ENCODE results near the gene IRF4. TPM values are rescaled to one million over a fixed set of nuclear protein-coding genes. Genes with fewer than 3 reads are reported as not detected.

IRF4 gene
- total and polyA plus RNA-seq, 12 donors = 0.04 to 3.6 (median 0.32) TPM; not detected in 1

DNA sequence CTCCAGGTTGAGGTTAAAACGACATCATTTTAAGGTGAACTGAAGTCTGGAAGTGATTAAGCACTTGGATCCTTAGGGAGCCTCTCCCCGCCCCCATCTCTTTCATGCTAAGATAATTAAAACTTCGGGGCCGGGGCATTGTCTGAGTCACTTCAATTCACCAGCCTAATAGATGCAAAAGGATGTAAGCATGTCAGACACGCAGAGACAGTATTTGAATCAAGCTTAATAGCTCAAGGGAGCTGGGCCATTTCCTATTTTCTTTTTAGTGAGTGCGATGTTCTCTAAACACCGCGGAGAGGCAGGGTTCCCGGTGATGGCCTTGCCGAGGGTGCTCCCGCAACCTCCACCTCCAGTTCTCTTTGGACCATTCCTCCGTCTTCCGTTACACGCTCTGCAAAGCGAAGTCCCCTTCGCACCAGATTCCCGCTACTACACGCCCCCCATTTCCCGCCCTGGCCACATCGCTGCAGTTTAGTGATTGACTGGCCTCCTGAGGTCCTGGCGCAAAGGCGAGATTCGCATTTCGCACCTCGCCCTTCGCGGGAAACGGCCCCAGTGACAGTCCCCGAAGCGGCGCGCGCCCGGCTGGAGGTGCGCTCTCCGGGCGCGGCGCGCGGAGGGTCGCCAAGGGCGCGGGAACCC lies 516 bp upstream of the IRF4 start:
- intact Hi-C loops (cut with DNase I) = no loop called here
- Histone ChIP-seq H3K4me1 (peaks cover 7 to 30% (median 25%) of the 10 kb centered on the region in 9 donors), H3K9me3 (no peaks in the 10 kb centered on the region), H3K4me3 (peak overlapping the region in 9 of 10 donors; percentile 21 to 59 (median 43)), H3K36me3 (no peaks in the 10 kb centered on the region), H3K27ac (no peak overlapping the region), H3K27me3 (peaks cover 32 to 100% (median 95%) of the 10 kb centered on the region in 7 donors)
- WGBS, 2 donors = 1% methylated on average over 44 of the region's 44 CpGs
- TF ChIP-seq, protein P1, sequence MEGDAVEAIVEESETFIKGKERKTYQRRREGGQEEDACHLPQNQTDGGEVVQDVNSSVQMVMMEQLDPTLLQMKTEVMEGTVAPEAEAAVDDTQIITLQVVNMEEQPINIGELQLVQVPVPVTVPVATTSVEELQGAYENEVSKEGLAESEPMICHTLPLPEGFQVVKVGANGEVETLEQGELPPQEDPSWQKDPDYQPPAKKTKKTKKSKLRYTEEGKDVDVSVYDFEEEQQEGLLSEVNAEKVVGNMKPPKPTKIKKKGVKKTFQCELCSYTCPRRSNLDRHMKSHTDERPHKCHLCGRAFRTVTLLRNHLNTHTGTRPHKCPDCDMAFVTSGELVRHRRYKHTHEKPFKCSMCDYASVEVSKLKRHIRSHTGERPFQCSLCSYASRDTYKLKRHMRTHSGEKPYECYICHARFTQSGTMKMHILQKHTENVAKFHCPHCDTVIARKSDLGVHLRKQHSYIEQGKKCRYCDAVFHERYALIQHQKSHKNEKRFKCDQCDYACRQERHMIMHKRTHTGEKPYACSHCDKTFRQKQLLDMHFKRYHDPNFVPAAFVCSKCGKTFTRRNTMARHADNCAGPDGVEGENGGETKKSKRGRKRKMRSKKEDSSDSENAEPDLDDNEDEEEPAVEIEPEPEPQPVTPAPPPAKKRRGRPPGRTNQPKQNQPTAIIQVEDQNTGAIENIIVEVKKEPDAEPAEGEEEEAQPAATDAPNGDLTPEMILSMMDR (IDR thresholded peaks at IDR 0.05) = no peak
- DNase-seq = no peak
- ATAC-seq = no peak

DNA sequence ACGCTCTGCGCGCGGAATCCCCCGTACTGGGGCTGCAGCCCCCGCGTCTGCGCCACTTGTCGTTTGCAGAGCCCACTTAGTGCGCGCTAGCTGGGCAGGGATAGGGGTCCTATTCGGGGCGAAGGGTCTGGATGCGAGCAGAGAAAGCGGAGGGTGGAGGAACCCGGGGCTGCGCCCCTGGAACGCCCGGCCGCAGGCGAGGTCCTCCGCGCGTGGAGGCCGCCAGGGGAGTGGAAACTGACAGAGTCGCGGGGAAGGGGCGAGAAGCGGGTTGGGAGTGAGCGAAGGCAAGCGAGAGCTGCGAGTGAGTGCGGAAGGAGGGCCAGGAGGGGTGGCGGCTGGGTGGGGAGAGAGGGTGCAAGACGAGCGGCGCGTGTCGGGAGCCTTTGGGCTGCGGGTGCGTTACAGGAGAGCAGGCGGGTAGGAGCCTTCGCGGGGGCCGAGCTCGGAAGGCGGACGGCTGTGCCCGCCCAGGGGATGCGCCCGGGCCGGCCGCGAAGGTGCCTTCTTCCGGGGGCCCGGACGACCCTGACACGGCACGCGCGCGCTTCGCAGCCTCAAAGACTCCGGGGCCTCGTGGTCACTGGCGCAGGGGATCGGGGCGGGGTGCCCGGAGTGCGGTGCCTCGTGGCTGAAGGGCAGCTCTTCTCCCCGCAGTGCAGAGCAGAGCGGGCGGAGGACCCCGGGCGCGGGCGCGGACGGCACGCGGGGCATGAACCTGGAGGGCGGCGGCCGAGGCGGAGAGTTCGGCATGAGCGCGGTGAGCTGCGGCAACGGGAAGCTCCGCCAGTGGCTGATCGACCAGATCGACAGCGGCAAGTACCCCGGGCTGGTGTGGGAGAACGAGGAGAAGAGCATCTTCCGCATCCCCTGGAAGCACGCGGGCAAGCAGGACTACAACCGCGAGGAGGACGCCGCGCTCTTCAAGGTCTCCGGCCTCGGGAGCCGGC lies 1.2 kb downstream of the IRF4 start:
- WGBS, 2 donors = 2% methylated on average over 108 of the region's 108 CpGs
- peaks cover 0 to 3% (median 0%) of the 10 kb centered on the region in 9 donors for H3K36me3 ChIP-seq
- H3K27ac ChIP-seq = peak overlapping the region in 1 of 10 donors; percentile 64
- H3K4me1 ChIP-seq = peaks cover 7 to 30% (median 25%) of the 10 kb centered on the region in 9 donors
- peak in 3 of 8 donors; percentile 22 to 53 (median 28) for ATAC-seq
- no peak for DNase-seq
- peak overlapping the region in 9 of 10 donors; percentile 21 to 59 (median 43) for H3K4me3 ChIP-seq
- intact Hi-C loops (cut with DNase I) = no loop called here
- TF ChIP-seq, protein P1 (IDR thresholded peaks at IDR 0.05) = no peak
- H3K9me3 ChIP-seq = no peaks in the 10 kb centered on the region
- H3K27me3 ChIP-seq = peaks cover 32 to 95% (median 92%) of the 10 kb centered on the region in 7 donors

DNA sequence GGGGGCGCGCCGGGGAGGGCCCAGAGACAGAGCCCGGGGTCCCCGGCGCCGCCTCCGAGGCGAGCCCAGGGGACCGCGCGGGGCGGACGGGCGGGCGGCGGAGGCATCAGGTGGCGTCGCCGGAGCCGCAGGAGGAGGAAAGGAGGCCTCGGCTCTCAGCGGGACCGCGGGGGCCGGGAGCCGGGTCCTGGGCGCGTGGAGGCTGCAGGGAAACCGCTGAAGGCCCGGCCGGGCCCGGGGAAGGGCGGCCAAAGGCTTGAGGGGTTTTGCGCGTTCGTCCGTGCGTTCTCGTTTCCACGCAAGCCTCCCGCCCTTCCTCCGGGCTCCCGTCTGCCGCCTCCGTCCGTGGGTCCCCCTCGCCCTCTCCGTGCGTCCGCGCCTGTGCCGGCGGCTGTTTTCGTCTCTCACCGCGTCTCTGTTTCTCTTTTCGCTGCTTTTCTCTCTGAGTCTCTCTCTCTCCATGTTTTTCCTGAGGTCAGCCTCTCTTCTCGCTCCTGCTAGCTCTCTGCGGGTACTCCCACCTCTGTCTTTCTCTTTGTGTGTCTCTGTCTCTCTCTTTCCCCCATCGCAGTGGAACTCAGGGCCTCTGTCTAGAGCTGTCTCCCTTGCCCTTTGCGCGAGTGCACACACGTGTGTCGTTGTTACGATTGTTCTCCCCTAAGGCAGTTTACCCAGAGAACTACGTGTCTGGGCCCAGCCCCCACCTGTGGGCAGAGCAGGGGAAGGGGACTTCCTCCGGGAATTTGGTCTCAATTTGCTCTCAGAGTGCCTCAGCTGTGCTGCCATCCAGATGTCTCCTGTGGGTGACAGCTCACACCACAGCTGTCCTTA lies 2.1 kb downstream of the IRF4 start:
- Histone ChIP-seq H3K4me3 (peak overlapping the region in 9 of 10 donors; percentile 9 to 59 (median 43)), H3K4me1 (peaks cover 7 to 30% (median 25%) of the 10 kb centered on the region in 9 donors), H3K27me3 (peaks cover 32 to 92% (median 87%) of the 10 kb centered on the region in 7 donors), H3K27ac (no peak overlapping the region), H3K36me3 (peaks cover 0 to 8% (median 0%) of the 10 kb centered on the region in 9 donors), H3K9me3 (no peaks in the 10 kb centered on the region)
- WGBS, 2 donors = 8 to 10% methylated on average over 50 to 68 of the region's 68 CpGs
- ATAC-seq (peak in 1 of 8 donors; percentile 9), DNase-seq (no peak)
- TF ChIP-seq, protein P1 (IDR thresholded peaks at IDR 0.05) = no peak
- intact Hi-C loops (cut with DNase I) = no loop called here

All from heart right ventricle (tissue), 16 donors.